GM19043 (cell line): Measurements from ENCODE around the gene HES4.
"Not testable (repeated sequence)": the region's sequence is repeated elsewhere in the genome, so short reads cannot be mapped to it uniquely, and the experiment has no call there.

ENCODE experiments used
- ATAC-seq: cut with Tn5 transposase; IDR thresholded peaks from one replicate; pipeline ENCODE4 v1.9.1; 2021; ENCODE audit warnings: low read depth; ENCODE audit not compliant: unreplicated experiment

Gene HES4

GRCh38 chr1:981491-981954 lies 18.4 kb downstream of the HES4 start:
- ATAC-seq, result no peak

- no peak for ATAC-seq
These were observed 19.1 kb downstream of the HES4 start for GRCh38 chr1:980602-981395.

GRCh38 chr1:980137-980571 lies 19.7 kb downstream of the HES4 start:
- ATAC-seq, result no peak

GRCh38 chr1:979744-980072 lies 20.2 kb downstream of the HES4 start:
- ATAC-seq, result no peak

GRCh38 chr1:978835-979743 lies 20.8 kb downstream of the HES4 start:
- no peak for ATAC-seq

GRCh38 chr1:978069-978834 lies 21.6 kb downstream of the HES4 start:
- ATAC-seq, result no peak

GRCh38 chr1:976791-977190 lies 23.1 kb downstream of the HES4 start:
- ATAC-seq, result not testable (repeated sequence)

- ATAC-seq, result peak; percentile 59
These were observed 23.8 kb downstream of the HES4 start for GRCh38 chr1:975896-976683.

GRCh38 chr1:975365-975764 lies 24.5 kb downstream of the HES4 start:
- ATAC-seq, result no peak

- no peak for ATAC-seq
These were observed 25.1 kb downstream of the HES4 start for GRCh38 chr1:974687-975328.

- no peak for ATAC-seq
These were observed 25.6 kb downstream of the HES4 start for GRCh38 chr1:974293-974640.

- ATAC-seq, result no peak
These were observed 26.2 kb downstream of the HES4 start for GRCh38 chr1:973459-974292.

GRCh38 chr1:972726-973458 lies 27.0 kb downstream of the HES4 start:
- no peak for ATAC-seq

GRCh38 chr1:971751-972506 lies 28.0 kb downstream of the HES4 start:
- ATAC-seq, result no peak

- ATAC-seq, result no peak
These were observed 28.7 kb downstream of the HES4 start for GRCh38 chr1:970973-971730.

GRCh38 chr1:970242-970972 lies 29.5 kb downstream of the HES4 start:
- no peak for ATAC-seq
